K562 (cell line): ENCODE data around the gene KCNK1. TPM values are rescaled to one million over a fixed set of nuclear protein-coding genes. Genes with fewer than 3 reads are reported as not detected.

Experiments
- AFF4 ChIP-seq: sonication (generic); formaldehyde crosslinking; IDR thresholded peaks from 2 replicates; pipeline ENCODE4 v1.8.0; 2023; ENCODE audit warnings: mild to moderate bottlenecking, missing genetic modification reagents
- BMI1 ChIP-seq: fragments of 150-350 bp; IDR thresholded peaks from 2 replicates; pipeline ENCODE4 v1.6.1; 2014; ENCODE audit warnings: low read length
- CBX2 ChIP-seq: fragments of 200-600 bp; sonication (generic); IDR thresholded peaks from one replicate; pipeline ENCODE4 v1.6.1; 2012; ENCODE audit warnings: mild to moderate bottlenecking, low read length, inconsistent platforms; ENCODE audit not compliant: insufficient read depth, poor library complexity, severe bottlenecking
- CHD1 ChIP-seq: fragments of 200-600 bp; sonication (generic); IDR thresholded peaks from one replicate; pipeline ENCODE4 v1.6.1; 2012; ENCODE audit warnings: mild to moderate bottlenecking, moderate library complexity, low read length, inconsistent platforms
- GABPB2 ChIP-seq: fragments of 250-450 bp; sonication (Bioruptor Pico); conservative IDR thresholded peaks from 2 replicates; pipeline ENCODE4 v1.5.1; 2021; ENCODE audit warnings: mild to moderate bottlenecking
- ID3 ChIP-seq, 2 experiments: fragments of 250-450 bp in 1 of 2; fragments of 450-650 bp in 1 of 2; sonication (Bioruptor Pico) in 1 of 2; IDR thresholded peaks; 2 replicates each; pipeline versions ENCODE4 v1.6.1 to v1.8.0; 2016 to 2021; ENCODE audit warnings: mild to moderate bottlenecking in 2 of 2, moderate library complexity in 2 of 2, missing compliant biosample characterization in 1 of 2, missing genetic modification characterization in 1 of 2
- KDM4B ChIP-seq, 2 experiments: fragments of 450-650 bp in 1 of 2; sonication (generic) in 1 of 2; IDR thresholded peaks; 2 replicates each; pipeline ENCODE4 v1.6.1; 2016 to 2017; ENCODE audit warnings: borderline replicate concordance in 2 of 2, antibody characterized with exemption in 1 of 2, low read depth in 1 of 2, mild to moderate bottlenecking in 1 of 2
- ZBTB1 ChIP-seq: sonication (generic); formaldehyde crosslinking; IDR thresholded peaks from 2 replicates; pipeline ENCODE4 v1.8.1; 2023; ENCODE audit warnings: missing genetic modification reagents, low read depth, mild to moderate bottlenecking, borderline replicate concordance
- ZNF212 ChIP-seq: fragments of 450-650 bp; formaldehyde crosslinking; IDR thresholded peaks from 2 replicates; pipeline ENCODE4 v1.4.0; 2020; ENCODE audit warnings: mild to moderate bottlenecking
- ZNF3 ChIP-seq: fragments of 250-450 bp; sonication (Bioruptor Pico); IDR thresholded peaks from 2 replicates; pipeline ENCODE4 v1.5.0; 2021; ENCODE audit warnings: mild to moderate bottlenecking, moderate library complexity
- ZNF707 ChIP-seq: fragments of 250-450 bp; sonication (Bioruptor Pico); conservative IDR thresholded peaks from 2 replicates; pipeline ENCODE4 v1.8.0; 2022; ENCODE audit warnings: inconsistent platforms, mild to moderate bottlenecking, moderate library complexity
- polyA plus RNA-seq, 8 experiments: library from polyadenylated mRNA; depleted of rRNA in 4 of 8; stranded (reverse) in 5 of 8; unstranded in 3 of 8; fragments of >200 nt; fragmentation: Nextera tagmentation in 2 of 8; fragmentation: Illumina TruSeq in 1 of 8; extraction: Ambion mirVana in 2 of 8; extraction: Trizol in 1 of 8; gene quantifications; 2 replicates each; pipeline versions ENCODE4 v1.2.1 to v1.2.3, GENCODE V29; 2011 to 2014; ENCODE audit warnings: inconsistent platforms in 1 of 8, missing spikeins in 1 of 8
- total RNA-seq, 7 experiments: library from RNA; depleted of rRNA in 6 of 7; stranded (reverse); fragments of >200 nt in 6 of 7; fragmentation: Illumina TruSeq in 2 of 7; extraction: Trizol in 2 of 7; gene quantifications; 2 replicates each; pipeline versions ENCODE4 v1.2.1 to v1.2.3, GENCODE V29; 2011 to 2021; ENCODE audit warnings: low replicate concordance in 1 of 7
- TF ChIP-seq, protein P1 (sequence below): fragments of 250-450 bp; sonication (Bioruptor Pico); IDR thresholded peaks from 2 replicates; pipeline ENCODE4 v1.5.0; 2020; ENCODE audit warnings: mild to moderate bottlenecking

KCNK1 gene
- total and polyA plus RNA-seq, 9 of the 15 experiments (the other 6 are each of a cell fraction or from before 2014, with no cell fraction given) = 3.1 to 22.7 (median 6.0) TPM

- TF ChIP-seq ZBTB1 (CRISPR knock-in tag) = no peak
- TF ChIP-seq ID3 (CRISPR knock-in tag; IDR thresholded peaks at IDR 0.05) = no peak
- TF ChIP-seq ID3 (tag; IDR thresholded peaks at IDR 0.05) = no peak
- TF ChIP-seq CBX2 = no peak
- no peak for TF ChIP-seq BMI1
- no peak for TF ChIP-seq ZNF3 (CRISPR knock-in tag)
- no peak for TF ChIP-seq GABPB2 (CRISPR knock-in tag)
- no peak for TF ChIP-seq AFF4 (CRISPR knock-in tag)
- TF ChIP-seq, protein P1, sequence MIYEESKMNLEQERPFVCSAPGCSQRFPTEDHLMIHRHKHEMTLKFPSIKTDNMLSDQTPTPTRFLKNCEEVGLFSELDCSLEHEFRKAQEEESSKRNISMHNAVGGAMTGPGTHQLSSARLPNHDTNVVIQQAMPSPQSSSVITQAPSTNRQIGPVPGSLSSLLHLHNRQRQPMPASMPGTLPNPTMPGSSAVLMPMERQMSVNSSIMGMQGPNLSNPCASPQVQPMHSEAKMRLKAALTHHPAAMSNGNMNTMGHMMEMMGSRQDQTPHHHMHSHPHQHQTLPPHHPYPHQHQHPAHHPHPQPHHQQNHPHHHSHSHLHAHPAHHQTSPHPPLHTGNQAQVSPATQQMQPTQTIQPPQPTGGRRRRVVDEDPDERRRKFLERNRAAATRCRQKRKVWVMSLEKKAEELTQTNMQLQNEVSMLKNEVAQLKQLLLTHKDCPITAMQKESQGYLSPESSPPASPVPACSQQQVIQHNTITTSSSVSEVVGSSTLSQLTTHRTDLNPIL (CRISPR knock-in tag) = no peak
- TF ChIP-seq CHD1 = no peak
- no peak for TF ChIP-seq KDM4B (IDR thresholded peaks at IDR 0.05; ENCODE audit: borderline replicate concordance in 2 of 2, low read depth in 1 of 2)
- TF ChIP-seq ZNF707 (CRISPR knock-in tag) = no peak
- TF ChIP-seq ZNF212 = no peak
These were observed 14.9 kb upstream of the KCNK1 start (continued) for GRCh38 chr1:233598891-233599541.
